ENCODE results near the gene SHLD1.

SHLD1 gene

DNA sequence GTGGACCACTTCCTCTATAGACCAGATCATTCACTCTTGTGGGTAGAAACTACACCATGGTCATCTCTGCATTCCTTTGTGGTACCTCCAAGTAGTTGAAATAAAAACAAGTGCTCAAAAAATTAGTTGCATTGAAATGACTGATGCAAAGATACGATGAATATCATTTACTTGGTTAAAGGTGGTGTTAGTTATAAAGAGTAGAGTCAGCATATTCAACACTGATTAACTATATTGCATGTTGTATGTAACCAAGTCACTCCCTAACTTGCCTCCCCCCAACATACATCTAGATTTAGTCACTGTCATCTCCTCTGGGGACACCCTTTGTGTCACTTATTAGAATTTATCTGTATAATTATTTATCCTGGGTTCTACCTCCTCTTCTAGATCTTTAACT is 77.7 kb downstream of the SHLD1 start:
- H4K20me1 ChIP-seq: no peaks in the 10 kb centered on the region
- no peaks in the 10 kb centered on the region for H3K27me3 ChIP-seq
- peaks cover 0 to 14% (median 8%) of the 10 kb centered on the region in 11 experiments; a peak in 9 of 22 replicates for H3K36me3 ChIP-seq
- TF ChIP-seq Cebpa-rat (IDR thresholded peaks at IDR 0.05): no peak
- H3K9me3 ChIP-seq (replicated peaks in 1 of 11): no peaks in the 10 kb centered on the region
- H3K9ac ChIP-seq: no peak overlapping the region
- no peak overlapping the region for H3K4me2 ChIP-seq
- H3K27ac ChIP-seq: no peak overlapping the region
- peaks cover 4 to 22% (median 11%) of the 10 kb centered on the region in 10 experiments; a peak in 19 of 20 replicates for H3K4me1 ChIP-seq
- no peak overlapping the region for H3K4me3 ChIP-seq

DNA sequence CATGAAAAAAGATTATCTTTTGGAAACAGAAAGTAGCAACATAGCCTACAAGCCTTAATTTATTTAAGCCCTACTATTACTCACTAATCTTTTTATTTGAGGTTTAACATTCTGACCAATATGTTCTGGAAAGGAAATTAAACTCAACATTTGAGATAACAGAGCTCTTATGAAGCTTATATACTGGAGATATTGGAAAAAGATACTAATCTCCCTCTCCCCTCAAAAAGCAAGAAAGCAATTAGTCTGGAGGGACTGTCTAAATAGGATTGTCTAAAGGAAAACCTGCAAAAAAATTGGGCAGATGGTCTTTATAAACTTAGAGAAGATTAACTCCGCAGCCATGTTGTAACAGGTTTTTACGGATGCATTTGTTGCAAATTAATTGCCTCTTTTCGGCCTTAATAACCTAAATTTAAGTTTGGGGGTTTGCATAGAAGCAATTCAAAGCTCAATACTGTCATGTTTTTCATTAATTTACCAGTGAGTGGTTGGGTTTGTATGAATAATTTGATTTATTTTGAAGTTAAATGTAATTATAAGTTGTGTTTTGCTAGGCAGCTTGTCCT is 79.1 kb downstream of the SHLD1 start:
- H3K4me3 ChIP-seq: no peak overlapping the region
- no peak overlapping the region for H3K27ac ChIP-seq
- no peaks in the 10 kb centered on the region for H3K27me3 ChIP-seq
- TF ChIP-seq Cebpa-rat (IDR thresholded peaks at IDR 0.05): no peak
- H3K4me2 ChIP-seq: no peak overlapping the region
- H3K4me1 ChIP-seq: peaks cover 0 to 9% (median 0%) of the 10 kb centered on the region in 10 experiments; a peak in 3 of 20 replicates
- H3K36me3 ChIP-seq: peaks cover 0 to 13% (median 8%) of the 10 kb centered on the region in 11 experiments; a peak in 7 of 22 replicates
- no peak overlapping the region for H3K9ac ChIP-seq
- 0 out of 22 replicates have a peak, but pooled peaks cover 0 to under 1% (median 0%) of the 10 kb centered on the region in 11 experiments for H3K9me3 ChIP-seq (replicated peaks in 1 of 11)
- H4K20me1 ChIP-seq: no peaks in the 10 kb centered on the region

DNA sequence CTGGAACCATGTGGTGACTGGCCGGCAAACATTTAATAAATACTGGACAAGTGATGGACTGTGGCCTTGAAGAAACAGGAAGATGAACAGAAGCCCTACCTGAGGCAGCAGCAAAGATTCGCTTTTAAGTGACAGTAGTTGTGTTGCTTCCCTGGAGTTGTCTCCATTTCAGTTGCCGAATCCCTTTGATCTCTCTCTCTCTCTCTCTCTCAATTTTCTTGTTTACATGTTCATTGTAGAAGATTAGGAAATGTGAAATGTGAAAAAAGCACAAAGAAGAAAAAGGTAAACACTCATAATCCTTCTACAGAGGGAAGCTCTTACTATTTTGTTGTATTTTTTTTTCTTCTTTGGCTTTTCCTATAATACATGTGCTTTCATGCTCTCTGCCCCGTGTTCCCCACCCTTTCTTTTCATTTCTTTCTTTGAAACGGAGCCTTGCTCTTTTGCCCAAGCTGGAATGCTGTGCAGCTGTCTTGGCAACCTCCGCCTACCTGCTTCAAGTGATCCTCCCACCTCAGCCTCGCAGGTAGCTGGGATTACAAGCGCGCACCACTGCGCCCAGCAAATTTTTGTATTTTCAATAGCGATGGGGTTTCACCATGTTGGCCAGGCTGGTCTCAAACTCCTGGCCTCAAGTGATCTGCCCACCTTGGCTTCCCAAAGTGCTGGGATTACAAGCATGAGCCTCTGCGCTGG is 81.5 kb downstream of the SHLD1 start:
- TF ChIP-seq Cebpa-rat (IDR thresholded peaks at IDR 0.05): no peak
- Histone ChIP-seq H3K4me1 (peaks cover 8 to 24% (median 12%) of the 10 kb centered on the region in 10 experiments; a peak in 17 of 20 replicates), H3K36me3 (peaks cover 0 to 16% (median 7%) of the 10 kb centered on the region in 11 experiments; a peak in 6 of 22 replicates), H4K20me1 (no peaks in the 10 kb centered on the region), H3K27me3 (no peaks in the 10 kb centered on the region), H3K9ac (no peak overlapping the region), H3K4me3 (no peak overlapping the region), H3K4me2 (no peak overlapping the region), H3K9me3 (replicated peaks in 1 of 11) (peaks cover 0 to 5% (median 0%) of the 10 kb centered on the region in 11 experiments; a peak in 2 of 22 replicates), H3K27ac (no peak overlapping the region)

DNA sequence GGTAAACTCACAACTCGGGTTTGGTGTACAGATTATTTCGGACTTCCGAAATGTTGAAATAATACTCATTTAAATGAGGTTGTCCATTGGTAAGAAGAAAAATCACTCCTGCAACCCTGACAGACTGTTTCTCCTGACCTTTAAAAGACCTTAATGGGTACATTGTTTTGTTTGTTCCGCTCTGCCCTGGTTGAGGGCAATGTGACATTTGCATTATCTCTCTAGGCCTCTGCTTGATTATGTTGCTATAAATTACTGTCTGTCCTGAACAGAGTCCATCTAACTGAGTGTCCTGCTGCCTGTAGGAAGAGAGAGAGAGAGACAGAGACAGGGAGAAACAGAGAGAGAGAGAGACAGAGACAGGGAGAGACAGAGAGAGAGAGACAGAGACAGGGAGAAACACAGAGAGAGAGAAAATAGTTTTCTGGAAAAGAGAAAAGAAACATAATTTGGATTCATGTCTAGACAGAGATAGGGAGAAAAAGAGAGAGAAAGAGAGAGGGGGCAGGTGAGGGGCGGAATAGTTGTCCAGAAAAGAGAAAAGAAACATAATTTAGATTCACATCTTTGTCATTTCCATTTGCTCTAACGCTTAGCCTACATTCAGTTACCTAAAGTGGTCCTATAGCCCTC is 83.2 kb downstream of the SHLD1 start:
- TF ChIP-seq Cebpa-rat (IDR thresholded peaks at IDR 0.05): no peak
- Histone ChIP-seq H3K4me1 (peaks cover 4 to 18% (median 12%) of the 10 kb centered on the region in 10 experiments; a peak in 17 of 20 replicates), H3K4me2 (no peak overlapping the region)

DNA sequence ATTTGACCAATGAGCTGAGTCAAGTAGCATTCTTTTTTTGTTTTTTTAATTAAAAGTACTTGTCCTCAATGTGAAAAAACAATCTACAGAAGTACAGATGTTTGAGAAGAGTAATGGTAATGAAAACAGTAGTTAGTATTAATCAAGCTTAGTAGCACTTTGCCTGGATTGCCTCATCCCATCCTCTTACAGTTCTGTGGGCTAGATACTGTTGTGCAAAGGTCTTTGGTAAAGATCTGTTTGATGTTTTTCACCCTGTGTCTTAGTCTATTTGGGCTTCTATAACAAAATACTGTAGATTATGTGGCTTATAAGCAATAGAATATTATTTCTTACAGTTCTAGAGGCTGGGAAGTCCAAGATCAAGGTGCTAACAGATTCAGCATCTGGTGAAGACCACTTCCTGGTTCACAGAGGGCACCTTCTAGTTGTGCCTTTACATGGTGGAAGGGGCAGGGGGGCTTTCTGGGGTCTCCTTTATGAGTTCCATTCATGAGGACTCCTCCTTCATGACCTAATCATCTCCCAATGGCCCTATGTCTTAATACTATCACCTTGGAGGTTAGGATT is 84.3 kb downstream of the SHLD1 start:
- peaks cover 0 to 5% (median 0%) of the 10 kb centered on the region in 11 experiments; a peak in 2 of 22 replicates for H3K9me3 ChIP-seq (replicated peaks in 1 of 11)
- peaks cover 0 to 16% (median 6%) of the 10 kb centered on the region in 11 experiments; a peak in 5 of 22 replicates for H3K36me3 ChIP-seq
- H3K4me2 ChIP-seq: no peak overlapping the region
- H3K9ac ChIP-seq: no peak overlapping the region
- no peak overlapping the region for H3K27ac ChIP-seq
- H3K27me3 ChIP-seq: no peaks in the 10 kb centered on the region
- peaks cover 4 to 18% (median 12%) of the 10 kb centered on the region in 10 experiments; a peak in 17 of 20 replicates for H3K4me1 ChIP-seq
- H3K4me3 ChIP-seq: no peak overlapping the region
- H4K20me1 ChIP-seq: no peaks in the 10 kb centered on the region
- TF ChIP-seq Cebpa-rat (IDR thresholded peaks at IDR 0.05): no peak

More for the DNA sequence above, 83.2 kb downstream of the SHLD1 start:
- H3K4me3 ChIP-seq: no peak overlapping the region
- H4K20me1 ChIP-seq: no peaks in the 10 kb centered on the region
- no peak overlapping the region for H3K9ac ChIP-seq
- H3K27ac ChIP-seq: no peak overlapping the region
- H3K9me3 ChIP-seq (replicated peaks in 1 of 11): peaks cover 0 to 5% (median 0%) of the 10 kb centered on the region in 11 experiments; a peak in 2 of 22 replicates
- peaks cover 0 to 16% (median 6%) of the 10 kb centered on the region in 11 experiments; a peak in 5 of 22 replicates for H3K36me3 ChIP-seq
- H3K27me3 ChIP-seq: no peaks in the 10 kb centered on the region

DNA sequence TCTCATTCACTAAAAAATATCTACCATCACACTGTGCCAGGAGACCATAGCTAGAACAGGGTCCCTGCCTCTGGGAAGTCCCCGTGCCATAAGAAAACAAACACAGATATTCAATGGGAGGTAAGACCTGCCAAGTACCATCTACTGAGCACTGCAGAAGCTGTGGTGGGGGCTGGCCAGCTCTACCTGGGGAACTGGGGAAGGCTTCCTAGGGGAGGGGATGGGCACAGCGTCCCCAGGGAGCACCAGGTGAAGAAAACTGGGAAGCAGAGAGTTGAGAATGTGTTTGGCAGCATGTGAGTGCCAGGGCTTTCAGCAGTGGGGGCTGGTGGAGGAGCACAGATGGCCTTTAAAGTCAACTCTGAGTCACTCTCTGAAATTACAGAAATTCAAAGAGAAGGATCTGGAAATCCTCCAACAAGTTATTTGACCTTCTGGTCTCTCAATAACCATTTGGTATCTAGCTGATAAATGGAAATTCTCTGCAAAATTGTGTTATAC is 85.2 kb downstream of the SHLD1 start:
- Histone ChIP-seq H3K36me3 (peaks cover 0 to 16% (median 6%) of the 10 kb centered on the region in 11 experiments; a peak in 5 of 22 replicates), H3K27me3 (no peaks in the 10 kb centered on the region), H3K4me2 (peak overlapping the region in 10 of 11 experiments; percentile 3 to 55 (median 26); a peak in 13 of 22 replicates), H4K20me1 (no peaks in the 10 kb centered on the region), H3K9me3 (replicated peaks in 1 of 11) (peaks cover 0 to 5% (median 0%) of the 10 kb centered on the region in 11 experiments; a peak in 2 of 22 replicates), H3K27ac (peak overlapping the region in 1 of 11 experiments; percentile 29; a peak in 2 of 22 replicates), H3K4me3 (no peak overlapping the region), H3K4me1 (peaks cover 4 to 18% (median 12%) of the 10 kb centered on the region in 10 experiments; a peak in 17 of 20 replicates), H3K9ac (0 out of 22 replicates have a peak overlapping the region, but pooled peaks of 1 of the 11 experiments have one; percentile 34)
- no peak for TF ChIP-seq Cebpa-rat (IDR thresholded peaks at IDR 0.05)

DNA sequence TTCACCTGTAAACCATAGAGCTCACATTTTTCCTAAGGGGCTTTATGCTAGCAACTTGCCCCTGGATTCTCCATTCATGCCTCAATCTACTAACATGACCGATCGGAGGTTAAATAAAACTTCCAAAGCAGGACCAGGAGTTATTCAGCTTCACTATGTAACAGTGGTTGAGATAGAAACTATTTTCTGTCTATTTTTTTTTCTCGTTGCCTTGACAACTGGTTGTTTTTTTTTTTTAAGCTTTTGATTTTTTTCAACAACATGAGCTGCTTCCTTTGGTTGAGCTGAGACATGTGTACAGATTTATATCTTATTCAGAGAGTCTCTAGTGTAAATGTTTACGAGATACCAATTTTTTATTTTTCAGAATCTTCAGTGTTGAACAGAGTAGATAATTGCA is 85.7 kb downstream of the SHLD1 start:
- peak overlapping the region in 1 of 11 experiments; percentile 29; a peak in 2 of 22 replicates for H3K27ac ChIP-seq

DNA sequence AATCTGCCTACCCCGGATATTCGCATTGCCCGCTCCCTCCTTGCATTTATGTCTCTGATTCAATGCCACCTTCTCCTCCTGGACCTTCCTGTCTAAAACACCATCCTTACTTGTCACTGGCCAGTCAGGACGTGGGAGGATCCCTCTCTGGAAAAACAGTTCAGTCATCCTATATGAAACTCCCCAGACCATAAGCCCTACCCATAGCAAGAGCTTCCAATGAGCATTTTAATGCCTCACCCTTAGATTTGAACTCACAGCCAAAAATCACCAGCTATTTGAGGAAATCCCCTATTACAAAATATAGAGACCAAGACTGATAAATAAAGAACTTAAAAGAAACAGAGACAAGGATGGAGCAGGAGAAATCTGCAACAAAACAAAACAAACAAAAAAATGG is 86.4 kb downstream of the SHLD1 start:
- H3K36me3 ChIP-seq: peaks cover 0 to 16% (median 6%) of the 10 kb centered on the region in 11 experiments; a peak in 5 of 22 replicates
- H3K4me3 ChIP-seq: no peak overlapping the region
- TF ChIP-seq Cebpa-rat (IDR thresholded peaks at IDR 0.05): no peak
- peak overlapping the region in 1 of 11 experiments; percentile 29; a peak in 1 of 22 replicates for H3K27ac ChIP-seq
- H3K27me3 ChIP-seq: no peaks in the 10 kb centered on the region
- peaks cover 4 to 18% (median 12%) of the 10 kb centered on the region in 10 experiments; a peak in 17 of 20 replicates for H3K4me1 ChIP-seq
- H3K9me3 ChIP-seq (replicated peaks in 1 of 11): peaks cover 0 to 5% (median 0%) of the 10 kb centered on the region in 11 experiments; a peak in 2 of 22 replicates
- no peaks in the 10 kb centered on the region for H4K20me1 ChIP-seq
- H3K9ac ChIP-seq: no peak overlapping the region
- H3K4me2 ChIP-seq: no peak overlapping the region

More for the DNA sequence above, 85.7 kb downstream of the SHLD1 start:
- Histone ChIP-seq H3K36me3 (peaks cover 0 to 16% (median 6%) of the 10 kb centered on the region in 11 experiments; a peak in 5 of 22 replicates), H4K20me1 (no peaks in the 10 kb centered on the region), H3K4me1 (peaks cover 4 to 18% (median 12%) of the 10 kb centered on the region in 10 experiments; a peak in 17 of 20 replicates), H3K4me2 (peak overlapping the region in 9 of 11 experiments; percentile 3 to 55 (median 27); a peak in 12 of 22 replicates), H3K27me3 (no peaks in the 10 kb centered on the region), H3K9ac (0 out of 22 replicates have a peak overlapping the region, but pooled peaks of 1 of the 11 experiments have one; percentile 34), H3K9me3 (replicated peaks in 1 of 11) (peaks cover 0 to 5% (median 0%) of the 10 kb centered on the region in 11 experiments; a peak in 2 of 22 replicates), H3K4me3 (no peak overlapping the region)
- TF ChIP-seq Cebpa-rat (IDR thresholded peaks at IDR 0.05): no peak
